Body of pancreas (tissue), 4 donors: ENCODE data around the gene DYNC1LI2. TPM values are rescaled to one million over a fixed set of nuclear protein-coding genes. Genes with fewer than 3 reads are reported as not detected.

Experiments used
- ATAC-seq: fragments of 150-250 bp; one replicate; pipeline ENCODE4 v1.9.1; 2016
- DNase-seq, 4 donors: peaks; one replicate each; pipeline ENCODE4 v3.0.0-alpha.2; 2019
- H3K27ac ChIP-seq, 4 donors: fragments of 200-600 bp; sonication (generic); 1 replicate in 3 of 4; 2 replicates in 1 of 4; pipeline versions ENCODE4 v1.5.1 to v1.6.1; 2016 to 2019; ENCODE audit warnings: mild to moderate bottlenecking in 1 of 4, mixed read lengths in 1 of 4, moderate library complexity in 1 of 4
- H3K27me3 ChIP-seq, 2 donors: fragments of 200-600 bp; sonication (generic); one replicate each; pipeline ENCODE4 v1.6.0; 2016; ENCODE audit warnings: mild to moderate bottlenecking in 1 of 2
- H3K36me3 ChIP-seq, 2 donors: fragments of 200-600 bp; sonication (generic); replicated peaks in 1 of 2; 2 replicates each; pipeline ENCODE4 v1.5.1; 2016; ENCODE audit warnings: low read depth in 2 of 2; ENCODE audit not compliant: insufficient read depth in 1 of 2
- H3K4me1 ChIP-seq: fragments of 200-600 bp; sonication (generic); one replicate; pipeline ENCODE4 v1.6.0; 2016
- H3K4me3 ChIP-seq, 2 donors: fragments of 200-600 bp; sonication (generic); 1 replicate in 1 of 2; 2 replicates in 1 of 2; pipeline ENCODE4 v1.5.1; 2016 to 2019
- H3K9me3 ChIP-seq, 3 donors: fragments of 200-600 bp; sonication (generic); 1 replicate in 2 of 3; 2 replicates in 1 of 3; pipeline ENCODE4 v1.5.1; 2016
- CTCF ChIP-seq, 7 experiments: fragments of 450-650 bp in 4 of 7; fragments of 200-600 bp in 3 of 7; sonication (generic) in 3 of 7; IDR thresholded peaks; one replicate each; pipeline ENCODE4 v1.5.1; 2016 to 2019; ENCODE audit warnings: antibody characterized with exemption in 7 of 7
- POLR2A ChIP-seq, 3 donors: fragments of 450-650 bp; IDR thresholded peaks; one replicate each; pipeline ENCODE4 v1.6.1; 2016; ENCODE audit warnings: antibody characterized with exemption in 3 of 3, mild to moderate bottlenecking in 2 of 3
- whole genome bisulfite sequencing, 2 donors: methylation state at CpG; one replicate each; pipeline ENCODE4 v1.1.5; 2017; 5-methylcytosine and 5-hydroxymethylcytosine counted together
- intact Hi-C: fragments of 100-400 bp; cut with DNase I; formaldehyde crosslinking; loops from one replicate; pipeline ENCODE4 v1.15.1; 2023
- total RNA-seq, 2 donors: library from RNA; depleted of rRNA; stranded (reverse); fragments of >200 nt; gene quantifications; one replicate each; pipeline ENCODE4 v1.1.0, GENCODE V29; 2016

DYNC1LI2 gene
- total RNA-seq, 2 donors from 2014 or later, result 87.3 to 109 TPM

GRCh38 chr16:66741950-66742808 is 9.2 kb downstream of the DYNC1LI2 start:
- H3K9me3 ChIP-seq, result no peaks in the 10 kb centered on the region
- TF ChIP-seq POLR2A (IDR thresholded peaks at IDR 0.05), result no peak
- intact Hi-C loops, result no loop called here
- H3K36me3 ChIP-seq, result peaks cover 0 to 18% of the 10 kb centered on the region in 2 donors
- ATAC-seq, result no peak
- peak overlapping the region; percentile 56 to 89 (median 73) for H3K27ac ChIP-seq
- no peak for DNase-seq
- H3K27me3 ChIP-seq, result no peaks in the 10 kb centered on the region
- peaks cover 34% of the 10 kb centered on the region for H3K4me1 ChIP-seq
- H3K4me3 ChIP-seq, result no peak overlapping the region
- 53 to 59% methylated on average over 10 of the region's 10 CpGs for WGBS, 2 donors

- H3K27ac ChIP-seq, result peak overlapping the region; percentile 69 to 89 (median 82)
- intact Hi-C loops, result no loop called here
- peaks cover 0 to 14% of the 10 kb centered on the region in 2 donors for H3K36me3 ChIP-seq
- H3K27me3 ChIP-seq, result no peaks in the 10 kb centered on the region
- peak; percentile 99 for ATAC-seq
- WGBS, 2 donors, result 17 to 26% methylated on average over 10 of the region's 10 CpGs
- H3K9me3 ChIP-seq, result no peaks in the 10 kb centered on the region
- no peak overlapping the region for H3K4me3 ChIP-seq
- DNase-seq, result peak; percentile 95 to 97 (median 96)
- H3K4me1 ChIP-seq, result peaks cover 34% of the 10 kb centered on the region
- TF ChIP-seq CTCF (IDR thresholded peaks at IDR 0.05) (no peak), POLR2A (IDR thresholded peaks at IDR 0.05) (peak in 1 of 3 donors; percentile 4)
Measured at GRCh38 chr16:66741169-66741900, 10.1 kb downstream of the DYNC1LI2 start.

GRCh38 chr16:66740533-66740932 is 10.9 kb downstream of the DYNC1LI2 start:
- Histone ChIP-seq H3K4me1 (peaks cover 34% of the 10 kb centered on the region), H3K9me3 (no peaks in the 10 kb centered on the region), H3K4me3 (no peak overlapping the region), H3K36me3 (peaks cover 7 to 20% of the 10 kb centered on the region in 2 donors), H3K27ac (peak overlapping the region; percentile 69 to 89 (median 82)), H3K27me3 (no peaks in the 10 kb centered on the region)
- intact Hi-C loops, result no loop called here
- DNase-seq (no peak), ATAC-seq (no peak)
- TF ChIP-seq POLR2A (IDR thresholded peaks at IDR 0.05) (peak in 1 of 3 donors; percentile 4), CTCF (IDR thresholded peaks at IDR 0.05) (no peak)
- WGBS, 2 donors, result 43 to 44% methylated on average over 2 of the region's 2 CpGs

- Histone ChIP-seq H3K4me1 (peaks cover 34% of the 10 kb centered on the region), H3K36me3 (peaks cover 9 to 24% of the 10 kb centered on the region in 2 donors), H3K27me3 (no peaks in the 10 kb centered on the region), H3K4me3 (no peak overlapping the region), H3K9me3 (no peaks in the 10 kb centered on the region), H3K27ac (peak overlapping the region in 3 of 4 donors; percentile 81 to 89 (median 84))
- no peak for TF ChIP-seq POLR2A (IDR thresholded peaks at IDR 0.05)
- TF ChIP-seq CTCF (IDR thresholded peaks at IDR 0.05), result peak; percentile 17 to 61 (median 41)
- intact Hi-C loops, result no loop called here
- ATAC-seq (peak; percentile 24), DNase-seq (peak in 3 of 4 donors; percentile 34 to 47 (median 47))
- 46 to 49% methylated on average over 2 of the region's 2 CpGs for WGBS, 2 donors
Measured at GRCh38 chr16:66740010-66740409, 11.4 kb downstream of the DYNC1LI2 start.

GRCh38 chr16:66735891-66736290 is 15.5 kb downstream of the DYNC1LI2 start:
- peaks cover 16% of the 10 kb centered on the region for H3K4me1 ChIP-seq
- no peak overlapping the region for H3K27ac ChIP-seq
- H3K27me3 ChIP-seq, result no peaks in the 10 kb centered on the region
- ATAC-seq (no peak), DNase-seq (no peak)
- TF ChIP-seq CTCF (IDR thresholded peaks at IDR 0.05) (no peak), POLR2A (IDR thresholded peaks at IDR 0.05) (no peak)
- intact Hi-C loops, result no loop called here
- H3K9me3 ChIP-seq, result no peaks in the 10 kb centered on the region
- peaks cover 18 to 45% of the 10 kb centered on the region in 2 donors for H3K36me3 ChIP-seq
- H3K4me3 ChIP-seq, result no peak overlapping the region
- 85 to 95% methylated on average over 4 of the region's 4 CpGs for WGBS, 2 donors
